Suprapubic skin (tissue), 4 donors: ENCODE results near the gene GALNT15.

Source experiments
- CTCF ChIP-seq, 2 donors: fragments of 200-600 bp in 1 of 2; fragments of 450-650 bp in 1 of 2; sonication (generic) in 1 of 2; IDR thresholded peaks; one replicate each; pipeline ENCODE4 v1.5.1; 2016 to 2019; ENCODE audit warnings: antibody characterized with exemption in 2 of 2, mild to moderate bottlenecking in 1 of 2, moderate library complexity in 1 of 2
- POLR2A ChIP-seq, 2 donors: fragments of 450-650 bp; IDR thresholded peaks; one replicate each; pipeline ENCODE4 v1.6.1; 2017; ENCODE audit warnings: antibody characterized with exemption in 2 of 2, mild to moderate bottlenecking in 2 of 2, moderate library complexity in 2 of 2
- POLR2AphosphoS5 ChIP-seq, 3 donors: sonication (generic); formaldehyde crosslinking; IDR thresholded peaks; one replicate each; pipeline ENCODE4 v1.6.1; 2017; ENCODE audit warnings: antibody characterized with exemption in 3 of 3

- no peak for TF ChIP-seq CTCF (IDR thresholded peaks at IDR 0.05)
- TF ChIP-seq POLR2A (IDR thresholded peaks at IDR 0.05): no peak
- TF ChIP-seq POLR2AphosphoS5 (IDR thresholded peaks at IDR 0.05): no peak
Observed at GRCh38 chr3:16252243-16252978, 77.9 kb downstream of the GALNT15 start.
